GM18907 (cell line): ENCODE measurements around the gene CD44.

Source experiments
- ATAC-seq: cut with Tn5 transposase; IDR thresholded peaks from one replicate; pipeline ENCODE4 v1.9.1; 2021; ENCODE audit warnings: mild to moderate bottlenecking, moderate library complexity; ENCODE audit not compliant: unreplicated experiment

The CD44 gene

GRCh38 chr11:35155677-35156076 is 16.7 kb downstream of the CD44 start:
- ATAC-seq: no peak

- no peak for ATAC-seq
These were observed 19.1 kb downstream of the CD44 start for GRCh38 chr11:35157814-35158700.

GRCh38 chr11:35158701-35159510 is 19.9 kb downstream of the CD44 start:
- ATAC-seq: no peak

- ATAC-seq: no peak
These were observed 21.4 kb downstream of the CD44 start for GRCh38 chr11:35160246-35160824.

- ATAC-seq: no peak
These were observed 22.1 kb downstream of the CD44 start for GRCh38 chr11:35160902-35161597.

GRCh38 chr11:35162745-35163144 is 23.8 kb downstream of the CD44 start:
- ATAC-seq: no peak

- no peak for ATAC-seq
These were observed 24.2 kb downstream of the CD44 start for GRCh38 chr11:35163209-35163608.

GRCh38 chr11:35163702-35164496 is 24.9 kb downstream of the CD44 start:
- ATAC-seq: peak; percentile 39

GRCh38 chr11:35165030-35165422 is 26.1 kb downstream of the CD44 start:
- ATAC-seq: no peak

- peak; percentile 82 for ATAC-seq
These were observed 26.7 kb downstream of the CD44 start for GRCh38 chr11:35165423-35166368.

GRCh38 chr11:35166369-35167360 is 27.7 kb downstream of the CD44 start:
- peak; percentile 10 for ATAC-seq

- no peak for ATAC-seq
These were observed 28.5 kb downstream of the CD44 start for GRCh38 chr11:35167426-35167954.

GRCh38 chr11:35168671-35169070 is 29.7 kb downstream of the CD44 start:
- no peak for ATAC-seq

GRCh38 chr11:35169112-35169511 is 30.1 kb downstream of the CD44 start:
- no peak for ATAC-seq

- no peak for ATAC-seq
These were observed 30.8 kb downstream of the CD44 start for GRCh38 chr11:35169754-35170153.

- no peak for ATAC-seq
These were observed 31.5 kb downstream of the CD44 start for GRCh38 chr11:35170503-35170902.

GRCh38 chr11:35171226-35171625 is 32.3 kb downstream of the CD44 start:
- ATAC-seq: no peak
